NCI-H748 treated with DMSO at 0.1 percent for 48 hours (cell line): ENCODE data around the gene OR2A7.
"Not testable (repeated sequence)": the region's sequence is repeated elsewhere in the genome, so short reads cannot be mapped to it uniquely, and the experiment has no call there.

Experiments used
- DNase-seq: peaks from one replicate; lab custom pipeline; 2025; lab: John Stamatoyannopoulos, UW

The OR2A7 gene

GRCh38 chr7:144252307-144252706, 12.3 kb downstream of the OR2A7 start:
- not testable (repeated sequence) for DNase-seq

- DNase-seq, result not testable (repeated sequence)
These were observed 16.8 kb downstream of the OR2A7 start for GRCh38 chr7:144247674-144248330.

GRCh38 chr7:144246967-144247366, 17.6 kb downstream of the OR2A7 start:
- DNase-seq, result not testable (repeated sequence)

DNA sequence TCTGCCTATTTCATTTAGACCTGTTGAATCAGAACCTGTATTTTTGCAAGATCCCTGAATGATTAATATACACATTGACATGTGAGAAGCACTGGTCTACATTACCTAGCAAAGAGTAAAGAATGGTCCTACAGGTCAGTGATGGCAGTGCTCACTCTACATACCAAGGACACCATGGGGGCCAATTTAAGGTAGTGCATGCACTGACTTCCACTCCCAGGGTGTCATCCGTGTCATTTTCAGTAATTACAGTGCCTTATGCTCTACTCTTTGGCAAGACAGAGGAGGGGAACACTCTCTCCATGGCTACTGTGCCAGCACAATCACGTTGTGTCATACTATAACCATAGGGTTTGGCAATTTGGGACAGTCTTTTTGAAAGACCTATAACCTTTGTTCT, 19.2 kb downstream of the OR2A7 start:
- not testable (repeated sequence) for DNase-seq

DNA sequence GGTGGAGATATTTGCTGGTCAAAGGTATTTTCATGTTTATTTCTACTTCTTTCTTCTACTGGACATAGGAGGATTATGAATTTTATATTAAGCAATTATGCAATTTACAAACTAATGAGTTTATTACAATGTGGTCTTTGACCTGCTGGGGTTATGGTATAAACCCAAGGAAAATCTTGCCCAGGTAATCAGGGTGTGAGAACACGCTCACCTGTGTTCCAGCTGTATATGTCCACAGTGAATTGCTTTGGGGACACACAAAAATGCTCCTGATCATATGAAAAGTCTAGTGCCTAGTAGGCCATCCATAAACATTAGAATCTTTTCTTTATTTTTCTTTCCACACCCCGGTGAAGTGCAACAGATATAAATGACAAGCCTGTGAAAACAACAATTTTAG, 25.2 kb downstream of the OR2A7 start, which contains the start of gene OR2A42:
Gene OR2A42 (minus strand): TSS at position 241 of the 400 bp plus-strand sequence. CDS start 6,762 bp downstream, outside the sequence.
- not testable (repeated sequence) for DNase-seq

DNA sequence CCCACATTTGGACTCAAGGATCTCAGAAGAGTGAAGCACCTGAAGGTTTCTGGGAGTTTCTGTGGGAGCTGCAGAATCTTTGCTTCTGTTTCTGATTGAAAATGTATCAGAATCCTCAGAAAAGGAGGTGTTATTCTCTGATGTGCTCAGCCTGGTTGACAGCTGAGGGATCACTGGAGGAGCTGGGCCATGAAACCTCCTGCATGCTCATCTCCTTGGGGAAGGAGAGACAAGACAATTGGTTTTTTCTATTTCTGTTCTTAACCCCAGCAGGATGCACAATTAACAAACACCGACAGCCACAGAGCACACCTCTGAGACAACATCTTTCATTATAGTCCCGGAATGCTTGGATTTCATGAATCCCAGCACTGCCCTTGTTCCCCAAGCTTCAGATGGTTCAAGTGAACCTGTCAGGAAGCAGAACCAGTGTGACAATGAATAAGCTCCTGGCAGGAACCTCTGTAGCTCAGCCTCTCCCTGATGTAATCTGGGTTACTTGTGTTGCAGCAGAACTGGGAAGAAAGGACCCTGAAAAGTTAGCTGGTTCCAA, 26.0 kb downstream of the OR2A7 start:
- not testable (repeated sequence) for DNase-seq

DNA sequence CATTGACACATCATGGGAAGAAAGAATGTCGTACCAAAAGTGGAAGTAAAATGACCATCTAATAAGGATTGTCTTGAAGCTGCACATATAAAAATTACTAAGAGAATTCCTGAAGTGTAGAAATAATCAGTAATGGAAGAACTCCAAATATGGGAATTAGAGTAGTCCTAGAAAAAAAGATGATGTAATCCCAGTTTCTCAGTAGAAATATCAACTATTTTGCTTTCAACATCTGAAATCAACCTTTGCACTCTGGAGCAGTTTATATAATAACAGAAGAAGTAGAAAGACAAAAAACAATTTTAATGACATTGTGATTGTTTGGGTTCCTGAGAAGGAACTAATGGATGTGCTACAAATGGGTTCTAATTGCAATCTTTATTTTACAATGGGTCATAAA, 31.6 kb downstream of the OR2A7 start:
- DNase-seq, result not testable (repeated sequence)

DNA sequence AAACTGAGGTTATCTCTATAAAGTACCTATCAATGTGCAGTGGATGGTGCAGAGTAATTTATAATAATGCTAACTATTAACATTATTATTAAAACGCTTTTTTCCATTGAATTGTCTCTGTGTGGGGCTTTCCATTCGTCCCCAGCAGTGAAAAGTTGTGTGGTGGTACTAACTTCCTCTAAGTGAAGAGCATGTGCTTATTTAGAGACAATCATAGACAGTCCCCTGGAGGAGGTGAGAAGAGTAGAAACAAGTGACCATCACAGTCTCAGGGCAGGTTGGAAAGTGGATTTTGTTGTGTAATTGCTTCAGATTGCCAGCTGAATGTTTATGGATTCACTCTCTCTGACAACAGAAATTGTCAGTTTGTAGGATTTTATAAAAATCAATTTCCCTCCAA, 33.6 kb downstream of the OR2A7 start:
- DNase-seq, result not testable (repeated sequence)

GRCh38 chr7:144228810-144229209, 35.8 kb downstream of the OR2A7 start:
- not testable (repeated sequence) for DNase-seq

DNA sequence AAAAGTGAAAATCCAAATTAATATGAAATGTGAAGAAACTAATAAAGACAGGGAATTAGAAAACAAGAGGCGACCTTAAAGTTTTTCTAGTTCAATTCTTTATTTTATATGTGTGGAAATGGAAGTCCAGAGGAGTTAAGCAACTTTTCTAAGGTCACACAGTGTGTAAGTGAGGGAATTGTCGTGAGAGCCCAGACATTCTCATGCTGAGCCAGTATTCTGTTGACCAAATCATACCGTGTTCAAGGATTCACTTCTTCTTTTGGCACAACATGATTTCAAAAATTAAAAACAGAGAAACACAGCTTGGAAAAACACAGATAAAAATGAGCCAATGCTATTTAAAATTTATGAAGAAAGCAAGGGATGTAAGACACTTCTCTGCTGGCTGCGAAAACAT, 37.7 kb downstream of the OR2A7 start:
- DNase-seq, result not testable (repeated sequence)

GRCh38 chr7:144223675-144224074, 40.9 kb downstream of the OR2A7 start:
- DNase-seq, result not testable (repeated sequence)

GRCh38 chr7:144220531-144220930, 44.1 kb downstream of the OR2A7 start:
- DNase-seq, result not testable (repeated sequence)

GRCh38 chr7:144219149-144219548, 45.4 kb downstream of the OR2A7 start:
- DNase-seq, result not testable (repeated sequence)

DNA sequence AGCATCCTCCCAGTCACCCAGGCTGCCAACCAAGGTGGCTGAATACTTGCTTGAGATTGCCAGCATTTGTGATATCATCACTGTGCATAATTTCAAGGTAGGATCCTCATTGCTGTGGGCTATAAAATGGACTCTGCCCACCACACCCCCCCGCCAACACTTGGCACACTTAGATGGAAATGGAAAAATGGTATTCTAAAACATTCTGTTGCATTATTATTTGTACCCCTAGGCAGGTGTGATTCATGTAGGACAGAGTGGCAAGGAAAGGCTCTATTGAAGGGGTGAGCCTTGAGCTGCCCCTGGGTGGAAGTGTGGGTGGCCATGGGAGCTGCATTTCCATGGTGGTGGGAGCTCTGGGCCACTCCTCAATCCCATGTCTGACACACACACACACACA, 46.0 kb downstream of the OR2A7 start:
- not testable (repeated sequence) for DNase-seq

- DNase-seq, result not testable (repeated sequence)
These were observed 47.4 kb downstream of the OR2A7 start for GRCh38 chr7:144217200-144217599.
